Activated CD8-positive, alpha-beta memory T cell treated with anti-CD3 and anti-CD28 coated beads, Interleukin-2, amount 50 U/mL, for 24 hours (primary cell): Measurements from ENCODE around the gene SUGP1.
"Not testable (repeated sequence)": the region's sequence is repeated elsewhere in the genome, so short reads cannot be mapped to it uniquely, and the experiment has no call there.

Source experiments
- DNase-seq: peaks from one replicate; pipeline ENCODE4 v3.0.0-alpha.2; 2020; ENCODE audit errors: extremely low read depth

The SUGP1 gene

GRCh38 chr19:19262190-19263057, 57.9 kb downstream of the SUGP1 start:
- DNase-seq, result no peak

GRCh38 chr19:19261350-19262189, 58.7 kb downstream of the SUGP1 start:
- no peak for DNase-seq

GRCh38 chr19:19260417-19261214, 59.7 kb downstream of the SUGP1 start:
- no peak for DNase-seq

- no peak for DNase-seq
Observed at GRCh38 chr19:19259741-19260140, 60.6 kb downstream of the SUGP1 start.

- no peak for DNase-seq
Observed at GRCh38 chr19:19258589-19259338, 61.5 kb downstream of the SUGP1 start.

GRCh38 chr19:19257836-19258588, 62.3 kb downstream of the SUGP1 start:
- DNase-seq, result no peak

GRCh38 chr19:19257137-19257536, 63.2 kb downstream of the SUGP1 start:
- DNase-seq, result no peak

- DNase-seq, result no peak
Observed at GRCh38 chr19:19256072-19256969, 64.0 kb downstream of the SUGP1 start.

- not testable (repeated sequence) for DNase-seq
Observed at GRCh38 chr19:19253409-19253808, 66.9 kb downstream of the SUGP1 start.

- no peak for DNase-seq
Observed at GRCh38 chr19:19250196-19250801, 70.0 kb downstream of the SUGP1 start.

- no peak for DNase-seq
Observed at GRCh38 chr19:19240476-19240875, 79.8 kb downstream of the SUGP1 start.

- no peak for DNase-seq
Observed at GRCh38 chr19:19239675-19240074, 80.6 kb downstream of the SUGP1 start.

GRCh38 chr19:19238126-19238894, 82.0 kb downstream of the SUGP1 start:
- no peak for DNase-seq

GRCh38 chr19:19236173-19236572, 84.1 kb downstream of the SUGP1 start:
- no peak for DNase-seq

- DNase-seq, result no peak
Observed at GRCh38 chr19:19234220-19234816, 86.0 kb downstream of the SUGP1 start.

- DNase-seq, result no peak
Observed at GRCh38 chr19:19232261-19232721, 88.0 kb downstream of the SUGP1 start.

- no peak for DNase-seq
Observed at GRCh38 chr19:19230999-19231398, 89.3 kb downstream of the SUGP1 start.

- no peak for DNase-seq
Observed at GRCh38 chr19:19229701-19230100, 90.6 kb downstream of the SUGP1 start.
